Measurements from ENCODE around the gene RNF113B. TPM values are rescaled to one million over a fixed set of nuclear protein-coding genes. Genes with fewer than 3 reads are reported as not detected.

Gene RNF113B
- total and polyA plus RNA-seq, 4 donors = 0.64 TPM; not detected in 3

GRCh38 chr13:98144801-98145350, 32.2 kb downstream of the RNF113B start (continued):
- TF ChIP-seq ZBTB33 (IDR thresholded peaks at IDR 0.05) (peak; percentile 43), HNF4A (conservative IDR thresholded peaks at IDR 0.05) (peak; percentile 25 to 46), RAD21 (IDR thresholded peaks at IDR 0.05) (peak; percentile 54 to 75)

GRCh38 chr13:98144027-98144741, 32.9 kb downstream of the RNF113B start:
- peak overlapping the region; percentile 17 to 83 for H3K9ac ChIP-seq (ENCODE audit: low read depth in 1 of 2, low read length in 2 of 2)
- H3K27ac ChIP-seq (ENCODE audit: low read depth in 1 of 2, low read length in 2 of 2) = peak overlapping the region; percentile 49 to 67
- DNase-seq (ENCODE audit: low spot score) = no peak
- peaks cover 0 to 3% (median 0%) of the 10 kb centered on the region in 4 donors for H3K36me3 ChIP-seq (ENCODE audit: control insufficient read depth in 4 of 4, insufficient read depth in 3 of 4, low read depth in 1 of 4, low read length in 3 of 4)
- H3K27me3 ChIP-seq (ENCODE audit: control insufficient read depth in 4 of 4, insufficient read depth in 4 of 4, low read length in 3 of 4) = no peaks in the 10 kb centered on the region
- 7% methylated on average over 21 of the region's 21 CpGs for WGBS
- no peaks in the 10 kb centered on the region for H3K9me3 ChIP-seq (ENCODE audit: control insufficient read depth in 4 of 4, low read length in 3 of 4)
- H3K4me3 ChIP-seq (ENCODE audit: low read depth in 1 of 3, low read length in 3 of 3) = peak overlapping the region; percentile 71 to 95 (median 74)
- TF ChIP-seq NR2F2 (IDR thresholded peaks at IDR 0.05) = no peak
- TF ChIP-seq RAD21 (IDR thresholded peaks at IDR 0.05) = peak in 1 of 2 donors; percentile 2
- TF ChIP-seq EGR1 (IDR thresholded peaks at IDR 0.05; ENCODE audit: low read depth in 2 of 2) = no peak
- TF ChIP-seq JUND (IDR thresholded peaks at IDR 0.05) = no peak
- no peak for TF ChIP-seq YY1 (IDR thresholded peaks at IDR 0.05)
- TF ChIP-seq GABPA (IDR thresholded peaks at IDR 0.05 in 1 of 2, conservative IDR thresholded peaks at IDR 0.05 in 1 of 2) = no peak
- H3K4me1 ChIP-seq (ENCODE audit: control insufficient read depth in 4 of 4, insufficient read depth in 4 of 4, low read length in 3 of 4) = peaks cover 1 to 29% (median 21%) of the 10 kb centered on the region in 4 donors

GRCh38 chr13:98143601-98144026, 33.5 kb downstream of the RNF113B start:
- Histone ChIP-seq H3K4me3 (ENCODE audit: low read depth in 1 of 3, low read length in 3 of 3) (peak overlapping the region; percentile 71 to 95 (median 74)), H3K27ac (ENCODE audit: low read depth in 1 of 2, low read length in 2 of 2) (peak overlapping the region; percentile 46 to 67), H3K9ac (ENCODE audit: low read depth in 1 of 2, low read length in 2 of 2) (peak overlapping the region; percentile 17 to 83), H3K27me3 (ENCODE audit: control insufficient read depth in 4 of 4, insufficient read depth in 4 of 4, low read length in 3 of 4) (no peaks in the 10 kb centered on the region), H3K36me3 (ENCODE audit: control insufficient read depth in 4 of 4, insufficient read depth in 3 of 4, low read depth in 1 of 4, low read length in 3 of 4) (peaks cover 0 to under 1% (median 0%) of the 10 kb centered on the region in 4 donors), H3K9me3 (ENCODE audit: control insufficient read depth in 4 of 4, low read length in 3 of 4) (no peaks in the 10 kb centered on the region), H3K4me1 (ENCODE audit: control insufficient read depth in 4 of 4, insufficient read depth in 4 of 4, low read length in 3 of 4) (peaks cover 1 to 29% (median 21%) of the 10 kb centered on the region in 4 donors)
- under 1% methylated on average over 60 of the region's 60 CpGs for WGBS
- DNase-seq (ENCODE audit: low spot score) = no peak
- TF ChIP-seq, protein P1, sequence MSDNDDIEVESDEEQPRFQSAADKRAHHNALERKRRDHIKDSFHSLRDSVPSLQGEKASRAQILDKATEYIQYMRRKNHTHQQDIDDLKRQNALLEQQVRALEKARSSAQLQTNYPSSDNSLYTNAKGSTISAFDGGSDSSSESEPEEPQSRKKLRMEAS (IDR thresholded peaks at IDR 0.05) = no peak
- TF ChIP-seq, protein P2, sequence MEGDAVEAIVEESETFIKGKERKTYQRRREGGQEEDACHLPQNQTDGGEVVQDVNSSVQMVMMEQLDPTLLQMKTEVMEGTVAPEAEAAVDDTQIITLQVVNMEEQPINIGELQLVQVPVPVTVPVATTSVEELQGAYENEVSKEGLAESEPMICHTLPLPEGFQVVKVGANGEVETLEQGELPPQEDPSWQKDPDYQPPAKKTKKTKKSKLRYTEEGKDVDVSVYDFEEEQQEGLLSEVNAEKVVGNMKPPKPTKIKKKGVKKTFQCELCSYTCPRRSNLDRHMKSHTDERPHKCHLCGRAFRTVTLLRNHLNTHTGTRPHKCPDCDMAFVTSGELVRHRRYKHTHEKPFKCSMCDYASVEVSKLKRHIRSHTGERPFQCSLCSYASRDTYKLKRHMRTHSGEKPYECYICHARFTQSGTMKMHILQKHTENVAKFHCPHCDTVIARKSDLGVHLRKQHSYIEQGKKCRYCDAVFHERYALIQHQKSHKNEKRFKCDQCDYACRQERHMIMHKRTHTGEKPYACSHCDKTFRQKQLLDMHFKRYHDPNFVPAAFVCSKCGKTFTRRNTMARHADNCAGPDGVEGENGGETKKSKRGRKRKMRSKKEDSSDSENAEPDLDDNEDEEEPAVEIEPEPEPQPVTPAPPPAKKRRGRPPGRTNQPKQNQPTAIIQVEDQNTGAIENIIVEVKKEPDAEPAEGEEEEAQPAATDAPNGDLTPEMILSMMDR (IDR thresholded peaks at IDR 0.05; ENCODE audit: low read depth, low read length, missing input control) = no peak
- peak in 1 of 2 donors; percentile 1 for TF ChIP-seq RAD21 (IDR thresholded peaks at IDR 0.05)
